Stimulated activated CD4-positive, alpha-beta T cell treated with anti-CD3 and anti-CD28 coated beads, TNF-alpha, amount 100 ng/mL, for 4 hours (primary cell): ENCODE data around the gene GOLGA1.
"Not testable (repeated sequence)": the region's sequence is repeated elsewhere in the genome, so short reads cannot be mapped to it uniquely, and the experiment has no call there.

Experiments used
- DNase-seq, 3 experiments: peaks; one replicate each; pipeline ENCODE4 v3.0.0-alpha.2; 2020; ENCODE audit warnings: low read depth in 3 of 3

The GOLGA1 gene

DNA sequence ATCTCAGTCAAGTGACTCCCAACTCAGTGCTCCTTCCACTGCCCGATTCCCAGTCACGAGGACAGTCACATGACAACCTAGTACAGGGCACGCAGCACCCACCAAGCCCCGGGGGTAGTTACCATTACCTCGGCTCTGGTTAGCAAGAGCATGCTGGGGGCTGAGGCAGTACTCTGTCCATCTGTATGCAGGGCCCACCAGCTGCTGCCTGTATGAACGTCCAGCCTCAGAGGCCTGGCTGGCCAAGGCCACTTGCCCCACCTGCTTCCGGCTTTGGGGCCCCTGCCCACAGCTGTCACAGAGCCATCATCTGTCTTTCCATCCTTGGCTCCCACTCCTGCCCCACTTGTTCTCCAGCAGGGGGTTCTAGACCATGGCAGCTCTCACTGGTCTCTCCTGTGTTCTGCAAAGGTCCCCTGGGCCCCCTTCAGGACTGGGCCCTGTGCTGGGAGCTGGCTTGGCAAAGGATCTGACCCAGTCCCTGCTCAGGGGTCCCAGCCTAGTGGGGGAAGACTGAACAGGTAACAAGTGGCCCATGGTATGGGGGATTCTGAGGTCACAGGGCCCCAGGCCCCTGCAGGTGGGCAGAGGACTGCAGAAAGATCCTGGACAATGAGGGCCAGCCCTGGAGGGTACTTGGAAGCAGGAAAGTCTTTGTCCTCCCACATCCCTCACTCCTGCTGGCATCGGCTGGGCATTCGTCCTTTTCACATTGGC, 82.4 kb downstream of the GOLGA1 start:
- DNase-seq = no peak

GRCh38 chr9:124857533-124858162, 83.2 kb downstream of the GOLGA1 start:
- no peak for DNase-seq

DNA sequence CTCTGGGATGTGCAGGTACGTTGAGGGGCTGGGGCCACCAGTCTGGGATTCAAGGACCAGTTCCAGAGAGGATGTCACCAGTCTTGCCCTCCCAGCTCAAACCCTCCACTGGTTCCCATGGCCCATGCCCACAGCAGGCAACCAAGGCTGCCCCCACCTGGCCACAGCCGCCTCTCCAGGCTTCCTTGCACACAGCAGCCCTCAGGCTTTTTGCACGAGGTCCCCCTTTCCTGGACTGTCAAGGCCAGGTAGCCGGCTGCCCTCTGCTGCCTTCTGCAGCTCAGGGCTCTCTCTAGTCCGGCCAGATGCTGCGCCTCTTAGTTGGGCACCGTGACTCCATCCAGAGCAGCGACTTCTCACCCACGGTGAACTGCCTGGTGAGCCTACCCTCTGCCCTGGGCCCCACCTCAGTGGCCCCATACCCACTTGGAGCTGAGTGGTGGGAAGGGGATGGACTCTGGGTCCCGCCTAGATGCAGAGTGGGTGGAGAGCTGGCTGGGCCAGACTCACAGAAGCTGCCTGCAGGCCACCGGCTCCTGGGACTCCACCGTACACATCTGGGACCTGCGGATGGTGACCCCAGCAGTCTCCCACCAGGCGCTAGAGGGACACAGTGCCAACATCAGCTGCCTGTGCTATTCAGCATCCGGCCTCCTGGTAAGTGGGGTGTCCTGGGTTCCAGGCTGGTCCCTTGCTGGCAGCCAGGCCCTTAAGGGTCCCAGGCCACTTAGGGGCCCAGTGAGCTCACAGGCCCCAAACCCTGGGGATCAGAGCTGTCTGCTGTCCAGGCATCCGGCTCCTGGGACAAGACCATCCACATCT, 84.7 kb downstream of the GOLGA1 start:
- DNase-seq = no peak

GRCh38 chr9:124855566-124855943, 85.3 kb downstream of the GOLGA1 start:
- DNase-seq = no peak

DNA sequence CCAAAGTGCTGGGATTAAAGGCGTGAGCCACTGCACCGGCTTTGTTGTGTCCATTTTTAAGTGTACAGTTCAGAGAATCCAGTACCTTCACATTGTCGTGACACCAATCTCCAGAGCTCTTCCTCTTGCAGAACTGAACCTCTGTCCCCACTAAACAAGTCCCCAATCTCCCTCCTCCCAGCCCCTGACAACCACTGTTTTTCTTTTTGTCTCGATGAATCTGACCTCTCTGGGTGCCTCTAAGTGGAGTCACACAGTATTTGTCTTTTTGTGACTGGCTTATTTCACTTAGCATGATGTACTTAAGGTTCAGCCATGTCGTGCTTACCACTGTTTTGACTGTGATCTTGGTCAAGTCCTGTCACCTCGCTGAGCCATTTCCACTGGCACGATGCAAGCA, 86.1 kb downstream of the GOLGA1 start:
- DNase-seq = no peak

DNA sequence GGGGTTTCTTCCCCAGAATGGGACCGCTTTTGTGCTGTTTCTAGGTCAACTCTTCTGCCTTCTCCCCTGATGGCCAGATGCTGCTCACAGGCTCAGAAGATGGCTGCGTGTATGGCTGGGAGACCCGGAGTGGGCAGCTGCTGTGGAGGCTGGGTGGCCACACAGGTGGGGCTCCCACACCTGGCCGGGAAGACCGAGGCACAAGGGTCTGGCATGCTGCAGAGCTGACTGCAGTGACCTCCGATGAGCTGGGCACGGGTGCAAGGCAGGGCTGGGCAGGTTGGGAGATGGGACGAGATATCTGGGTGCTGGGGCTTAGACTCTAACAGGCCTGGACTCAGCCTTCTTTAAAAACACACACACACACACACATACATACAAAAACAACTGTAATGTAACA, 86.7 kb downstream of the GOLGA1 start:
- no peak for DNase-seq

DNA sequence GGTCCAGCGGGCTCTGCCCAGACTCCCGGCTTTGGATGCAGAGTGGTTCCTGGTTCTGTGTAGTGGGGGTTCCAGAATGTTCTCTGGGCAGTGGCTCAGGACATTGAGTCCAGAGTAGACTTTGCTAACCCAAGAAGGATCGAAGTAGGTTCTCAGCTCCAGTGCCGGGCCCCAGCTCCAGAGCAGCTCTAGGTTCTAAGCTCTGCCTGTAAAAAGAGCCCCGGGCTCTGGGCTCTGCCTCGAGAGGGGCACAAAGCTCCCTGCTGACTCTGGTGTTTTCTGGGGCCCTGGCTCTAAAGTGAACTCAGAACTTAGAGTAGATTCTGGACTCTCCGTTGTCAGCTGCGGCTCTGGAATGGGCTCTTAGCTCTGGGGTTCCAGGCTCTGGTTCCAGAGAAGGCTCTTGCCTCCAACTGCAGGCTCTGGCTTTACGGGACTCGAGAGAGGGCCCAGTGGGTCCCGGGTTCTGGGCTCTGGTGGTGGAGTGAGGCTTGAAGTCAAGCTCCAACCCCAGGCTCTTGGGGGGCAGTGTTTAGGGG, 87.2 kb downstream of the GOLGA1 start:
- no peak for DNase-seq

DNA sequence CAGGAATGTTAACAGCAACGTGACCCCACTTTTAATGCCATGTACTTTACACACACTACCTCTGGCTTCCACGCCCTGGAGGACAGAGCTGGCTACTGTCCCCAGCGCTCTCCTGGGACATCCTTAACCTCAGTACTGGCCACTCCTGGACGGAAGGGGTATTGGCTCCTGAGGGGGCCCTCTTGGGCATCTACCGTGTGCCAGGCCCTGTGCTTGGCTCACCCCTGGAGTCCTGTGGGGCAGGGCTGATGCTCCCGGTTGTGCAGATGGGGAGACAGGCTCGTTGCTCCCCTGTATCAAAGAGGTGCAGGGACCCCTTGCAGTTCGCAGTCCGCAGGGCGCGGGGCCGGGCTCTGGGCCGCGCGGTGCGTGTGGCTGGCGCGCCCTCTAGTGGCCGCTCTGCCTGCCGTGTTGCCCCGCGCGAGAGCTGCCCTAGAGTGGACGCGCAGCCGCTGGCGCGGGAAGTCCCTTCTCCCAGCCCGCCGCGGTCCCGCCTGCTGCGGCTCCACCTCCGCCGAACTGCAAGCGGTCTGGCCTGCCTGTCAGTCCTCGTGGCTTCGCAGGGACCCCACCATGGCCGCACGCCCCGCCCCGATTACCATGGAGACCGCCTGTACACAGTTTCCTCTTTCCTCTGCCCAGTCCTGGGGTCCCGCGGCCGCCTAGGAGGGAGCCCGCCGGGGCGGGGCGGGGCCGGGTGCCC, 87.9 kb downstream of the GOLGA1 start, which contains the start of gene WDR38:
WDR38 (plus strand) TSS at position 632 of the 703 bp plus-strand sequence. CDS start 72 bp downstream, outside the sequence.
- DNase-seq = peak; percentile 41 to 61 (median 52)

DNA sequence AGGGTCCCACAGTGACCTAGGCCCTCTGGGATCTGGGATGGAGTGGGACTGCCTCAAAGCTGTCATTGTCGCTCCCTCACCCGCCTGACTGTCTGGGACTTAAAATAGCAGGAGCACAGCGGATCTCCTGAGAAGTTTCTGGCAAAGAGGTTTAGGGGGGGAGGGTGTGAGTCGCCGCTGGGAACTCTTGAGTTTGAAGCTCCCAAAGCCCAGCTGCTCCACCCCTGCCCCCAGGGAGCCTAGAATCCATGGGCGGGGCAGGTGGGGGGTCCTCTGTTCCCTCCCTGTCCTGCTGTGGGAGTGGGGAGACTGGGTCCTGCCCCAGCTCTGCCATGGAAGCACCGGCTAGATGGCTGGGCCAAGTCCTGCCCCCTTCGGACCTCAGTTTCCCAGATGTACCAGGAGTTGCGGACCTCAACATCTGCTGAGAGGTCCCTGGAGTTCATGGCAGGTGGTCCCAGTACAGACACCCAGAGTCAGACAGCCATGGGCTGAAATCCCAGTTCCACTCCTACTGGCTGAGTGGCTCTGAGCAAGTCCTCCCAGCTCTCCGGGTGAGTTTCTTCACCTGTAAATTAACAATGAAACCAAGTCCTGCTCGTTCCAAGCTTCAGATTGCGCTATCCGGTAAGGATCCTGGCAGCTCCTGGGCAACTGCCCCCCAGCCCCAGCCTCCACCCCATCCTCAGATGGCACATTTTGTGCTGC, 88.6 kb downstream of the GOLGA1 start:
- DNase-seq = no peak

- DNase-seq = no peak
Measured at GRCh38 chr9:124849801-124850200, 91.1 kb downstream of the GOLGA1 start.

- no peak for DNase-seq
Measured at GRCh38 chr9:124846969-124847368, 93.9 kb downstream of the GOLGA1 start.

DNA sequence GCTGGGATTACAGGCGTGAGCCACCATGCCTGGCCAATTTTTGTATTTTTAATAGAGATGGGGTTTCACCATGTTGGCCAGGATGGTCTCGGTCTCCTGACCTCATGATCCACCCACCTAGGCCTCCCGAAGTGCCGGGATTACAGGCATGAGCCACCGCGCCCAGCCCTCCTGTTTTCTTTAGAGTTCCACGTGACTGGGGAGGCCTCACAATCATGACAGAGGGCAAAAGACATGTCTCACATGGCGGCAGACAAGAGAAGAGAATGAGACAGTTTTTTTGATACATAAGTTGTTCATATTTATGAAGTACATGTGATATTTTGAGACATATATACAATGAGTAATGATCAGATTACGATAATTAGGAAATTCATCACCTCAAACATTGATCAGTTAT, 94.4 kb downstream of the GOLGA1 start:
- not testable (repeated sequence) for DNase-seq

GRCh38 chr9:124844291-124844690, 96.6 kb downstream of the GOLGA1 start:
- DNase-seq = no peak

DNA sequence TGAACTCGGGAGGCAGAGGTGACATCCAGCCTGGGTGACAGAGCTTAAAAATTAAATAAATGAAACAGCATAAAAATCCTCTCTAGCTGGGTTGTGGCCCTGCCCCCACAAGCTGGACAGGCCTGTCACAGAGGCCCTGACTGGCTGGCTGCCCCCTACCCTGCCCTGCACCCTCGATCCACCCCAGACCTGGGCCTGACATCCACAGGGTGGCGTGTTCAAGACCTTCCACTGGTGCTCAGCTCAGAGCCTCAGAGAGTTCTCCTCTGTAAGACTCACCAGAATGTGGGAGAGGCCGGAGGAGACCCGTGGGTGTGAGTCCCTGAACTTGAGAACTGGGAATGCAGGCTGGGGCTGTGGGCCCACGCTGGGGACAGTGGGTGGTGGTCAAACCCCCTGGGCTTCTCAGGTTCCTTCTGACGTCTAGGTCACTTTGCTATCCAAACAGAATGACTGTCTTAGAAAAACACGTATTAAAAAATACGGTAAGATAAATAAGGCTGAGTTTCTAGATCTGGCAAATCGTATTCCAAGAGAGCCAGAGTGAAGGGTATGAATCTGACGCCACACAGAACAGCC, 97.3 kb downstream of the GOLGA1 start:
- no peak for DNase-seq

- no peak for DNase-seq
Measured at GRCh38 chr9:124841075-124841821, 99.6 kb downstream of the GOLGA1 start.

- no peak for DNase-seq
Measured at GRCh38 chr9:124840300-124840833, 100.5 kb downstream of the GOLGA1 start.

GRCh38 chr9:124839612-124840299, 101.1 kb downstream of the GOLGA1 start:
- DNase-seq = no peak

DNA sequence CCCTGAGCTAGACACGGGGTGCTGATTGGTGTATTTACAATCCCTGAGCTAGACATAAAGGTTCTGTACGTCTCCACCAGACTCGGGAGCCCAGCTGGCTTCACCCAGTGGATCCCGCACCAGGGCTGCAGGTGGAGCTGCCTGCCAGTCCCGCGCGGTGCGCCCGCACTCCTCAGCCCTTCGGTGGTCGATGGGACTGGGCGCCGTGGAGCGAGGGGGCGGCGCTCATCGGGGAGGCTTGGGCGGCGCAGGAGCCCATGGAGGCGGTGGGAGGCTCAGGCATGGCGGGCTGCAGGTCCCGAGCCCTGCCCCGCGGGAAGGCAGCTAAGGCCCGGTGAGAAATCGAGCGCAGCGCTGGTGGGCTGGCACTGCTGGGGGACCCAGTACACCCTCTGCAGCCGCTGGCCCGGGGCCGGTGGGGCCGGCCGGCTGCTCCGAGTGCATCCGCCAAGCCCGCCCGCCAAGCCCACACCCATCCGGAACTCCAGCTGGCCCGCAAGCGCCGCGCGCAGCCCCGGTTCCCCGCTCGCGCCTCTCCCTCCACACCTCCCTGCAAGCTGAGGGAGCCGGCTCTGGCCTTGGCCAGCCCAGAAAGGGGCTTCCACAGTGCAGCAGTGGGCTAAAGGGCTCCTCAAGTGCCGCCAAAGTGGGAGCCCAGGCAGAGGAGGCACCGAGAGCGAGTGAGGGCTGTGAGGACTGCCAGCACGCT, 102.2 kb downstream of the GOLGA1 start:
- not testable (repeated sequence) for DNase-seq
